Esophagus (tissue), 2 donors: Measurements from ENCODE around the gene CHMP4A. TPM values are rescaled to one million over a fixed set of nuclear protein-coding genes. Genes with fewer than 3 reads are reported as not detected.
A peak's percentile ranks its signal among the peaks of the same experiment; 100 is the strongest.

Experiments used
- H3K27ac ChIP-seq, 2 donors: one replicate each; pipeline ENCODE4 v1.5.1; 2013; ENCODE audit warnings: low read depth in 2 of 2, mild to moderate bottlenecking in 2 of 2, inconsistent platforms in 1 of 2, low read length in 1 of 2, moderate library complexity in 1 of 2
- H3K27me3 ChIP-seq, 2 donors: one replicate each; pipeline ENCODE4 v1.6.1; 2013; ENCODE audit warnings: low read length in 2 of 2, control low read depth in 1 of 2, mild to moderate bottlenecking in 1 of 2; ENCODE audit not compliant: insufficient read depth in 2 of 2, control insufficient read depth in 1 of 2
- H3K36me3 ChIP-seq, 2 donors: one replicate each; pipeline ENCODE4 v1.6.1; 2013; ENCODE audit warnings: low read length in 1 of 2; ENCODE audit not compliant: control insufficient read depth in 2 of 2, insufficient read depth in 2 of 2
- H3K4me1 ChIP-seq, 2 donors: one replicate each; pipeline ENCODE4 v1.6.1; 2013; ENCODE audit warnings: low read length in 1 of 2; ENCODE audit not compliant: control insufficient read depth in 2 of 2, insufficient read depth in 2 of 2
- H3K4me3 ChIP-seq, 2 donors: one replicate each; pipeline ENCODE4 v1.5.1; 2013; ENCODE audit warnings: low read length in 2 of 2, mild to moderate bottlenecking in 2 of 2, low read depth in 1 of 2, moderate library complexity in 1 of 2
- H3K9me3 ChIP-seq, 2 donors: one replicate each; pipeline ENCODE4 v1.6.1; 2013; ENCODE audit warnings: mild to moderate bottlenecking in 2 of 2, low read depth in 1 of 2, low read length in 1 of 2, moderate library complexity in 1 of 2; ENCODE audit not compliant: control insufficient read depth in 2 of 2, insufficient read depth in 1 of 2
- WGBS, 2 donors: extraction: QIAGEN DNeasy Blood & Tissue Kit; methylation state at CpG; one replicate each; pipeline ENCODE4 v1.1.7; 2013; 5-methylcytosine and 5-hydroxymethylcytosine counted together
- polyA plus RNA-seq, 2 donors: library from polyadenylated mRNA; stranded (reverse); fragments of 200-250 nt; gene quantifications; one replicate each; pipeline ENCODE4 v1.2.3, GENCODE V29; 2013
- donor health status: healthy with polysubstance abuse.
- donor health status: Bipolar disorder and iron deficiency.

The CHMP4A gene
- polyA plus RNA-seq, 2 donors, result 37.0 to 65.7 TPM

DNA sequence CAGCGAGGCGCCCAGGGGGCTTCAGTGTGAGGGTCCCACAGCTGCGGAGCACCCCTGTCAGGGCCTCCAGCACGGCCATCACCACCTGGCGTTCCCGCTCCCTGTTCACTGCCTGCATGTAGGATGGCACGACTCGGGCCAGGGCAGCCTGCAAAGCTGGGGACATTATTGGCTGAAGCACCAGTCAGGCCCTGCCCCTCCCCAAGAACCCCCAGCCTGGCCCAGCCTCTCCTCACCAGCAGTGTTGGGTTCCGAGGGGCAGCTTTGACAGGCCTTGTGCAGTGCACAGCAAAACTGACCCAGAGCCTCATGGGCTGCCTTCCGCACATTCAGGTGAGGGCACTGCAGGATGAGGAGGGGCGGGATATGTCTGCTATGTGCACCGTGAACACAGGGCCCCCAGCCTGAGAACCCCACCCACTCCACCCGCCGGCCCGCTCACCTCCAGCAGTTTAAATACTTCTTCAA, 30.2 kb downstream of the CHMP4A start:
- no peaks in the 10 kb centered on the region for H3K27me3 ChIP-seq
- no peak overlapping the region for H3K4me3 ChIP-seq
- H3K36me3 ChIP-seq, result peaks cover 19 to 80% of the 10 kb centered on the region in 2 donors
- 92 to 94% methylated on average over 15 of the region's 15 CpGs for WGBS, 2 donors
- no peak overlapping the region for H3K27ac ChIP-seq
- peaks cover 0 to 10% of the 10 kb centered on the region in 2 donors for H3K4me1 ChIP-seq
- no peaks in the 10 kb centered on the region for H3K9me3 ChIP-seq

DNA sequence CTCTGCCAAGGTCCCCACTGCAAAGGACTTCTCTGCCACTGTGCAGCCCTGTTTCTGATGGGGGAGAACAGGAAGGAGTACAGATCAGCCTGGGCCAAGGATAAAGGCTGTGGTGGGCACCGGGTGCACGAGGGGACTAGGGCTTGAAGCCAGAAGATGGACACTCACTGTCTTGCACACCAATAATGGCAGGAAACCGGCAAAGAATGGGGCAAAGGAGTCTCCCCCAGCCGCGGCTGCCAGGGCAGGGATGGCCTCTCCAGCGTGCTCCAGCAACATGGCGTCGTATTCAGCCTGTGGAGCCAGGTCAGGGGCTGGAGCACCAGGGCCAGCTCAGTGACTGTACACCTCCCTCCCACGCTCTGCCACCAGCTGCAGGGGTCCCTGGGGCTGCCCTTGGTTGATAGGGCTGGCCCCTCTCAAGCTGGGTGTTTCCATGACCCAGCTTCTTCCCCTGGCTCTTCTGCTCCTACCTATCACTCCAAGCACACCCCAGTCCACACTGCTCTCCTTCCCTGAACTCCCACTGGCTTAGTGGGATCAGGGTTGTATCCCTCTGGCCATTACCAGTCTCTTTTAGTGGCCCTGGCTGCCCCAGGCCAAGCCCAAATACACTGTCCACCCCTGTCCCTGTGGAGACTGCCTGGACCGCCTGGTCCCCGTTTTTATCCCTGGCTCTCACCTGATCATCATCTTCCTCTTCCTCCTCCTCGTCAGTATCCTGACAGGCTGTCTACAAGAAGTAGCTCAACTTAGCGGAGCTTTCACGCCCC, 31.0 kb downstream of the CHMP4A start:
- peaks cover 0 to 3% of the 10 kb centered on the region in 2 donors for H3K4me1 ChIP-seq
- no peaks in the 10 kb centered on the region for H3K27me3 ChIP-seq
- whole genome bisulfite sequencing, 2 donors, result 84 to 87% methylated on average over 14 of the region's 14 CpGs
- H3K36me3 ChIP-seq, result peaks cover 22 to 83% of the 10 kb centered on the region in 2 donors
- no peak overlapping the region for H3K4me3 ChIP-seq
- no peaks in the 10 kb centered on the region for H3K9me3 ChIP-seq
- no peak overlapping the region for H3K27ac ChIP-seq

DNA sequence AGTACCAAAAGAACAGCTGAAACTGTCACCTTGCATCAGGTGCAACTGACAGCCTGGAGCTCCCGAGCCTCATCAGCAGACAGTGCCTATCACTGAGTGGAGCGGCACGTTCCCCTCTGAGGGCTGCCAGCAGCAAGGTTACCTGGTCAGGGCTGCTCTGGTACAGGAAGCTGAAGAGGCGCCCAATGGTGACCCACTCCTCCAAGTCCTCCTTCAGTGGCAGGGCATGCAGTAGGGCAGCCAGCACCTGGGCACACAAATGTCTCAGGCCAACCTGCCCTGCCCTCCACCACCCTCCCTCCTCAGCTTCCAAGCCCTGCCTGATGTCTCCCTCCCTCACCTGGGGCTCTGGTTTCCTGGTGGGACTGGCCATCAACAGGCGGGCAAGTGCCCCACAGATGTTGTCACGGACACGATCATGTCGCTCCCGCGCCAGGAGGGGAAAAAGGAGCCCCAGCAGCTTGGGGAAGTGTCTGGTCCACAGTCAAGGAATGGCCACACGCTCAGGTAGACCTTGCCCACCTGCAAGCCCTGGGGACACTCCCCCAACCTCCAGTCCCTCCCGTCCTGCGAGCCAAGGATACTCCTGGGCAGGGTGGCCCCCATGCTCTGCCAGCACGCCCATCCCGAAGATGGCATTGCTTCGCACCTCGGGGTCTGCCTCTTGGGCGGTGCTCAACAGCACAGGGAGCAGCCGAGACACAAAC, 31.8 kb downstream of the CHMP4A start:
- Histone ChIP-seq H3K27me3 (no peaks in the 10 kb centered on the region), H3K4me1 (no peaks in the 10 kb centered on the region), H3K36me3 (peaks cover 21 to 80% of the 10 kb centered on the region in 2 donors), H3K27ac (no peak overlapping the region), H3K4me3 (no peak overlapping the region), H3K9me3 (no peaks in the 10 kb centered on the region)
- WGBS, 2 donors, result 80 to 85% methylated on average over 19 of the region's 19 CpGs

DNA sequence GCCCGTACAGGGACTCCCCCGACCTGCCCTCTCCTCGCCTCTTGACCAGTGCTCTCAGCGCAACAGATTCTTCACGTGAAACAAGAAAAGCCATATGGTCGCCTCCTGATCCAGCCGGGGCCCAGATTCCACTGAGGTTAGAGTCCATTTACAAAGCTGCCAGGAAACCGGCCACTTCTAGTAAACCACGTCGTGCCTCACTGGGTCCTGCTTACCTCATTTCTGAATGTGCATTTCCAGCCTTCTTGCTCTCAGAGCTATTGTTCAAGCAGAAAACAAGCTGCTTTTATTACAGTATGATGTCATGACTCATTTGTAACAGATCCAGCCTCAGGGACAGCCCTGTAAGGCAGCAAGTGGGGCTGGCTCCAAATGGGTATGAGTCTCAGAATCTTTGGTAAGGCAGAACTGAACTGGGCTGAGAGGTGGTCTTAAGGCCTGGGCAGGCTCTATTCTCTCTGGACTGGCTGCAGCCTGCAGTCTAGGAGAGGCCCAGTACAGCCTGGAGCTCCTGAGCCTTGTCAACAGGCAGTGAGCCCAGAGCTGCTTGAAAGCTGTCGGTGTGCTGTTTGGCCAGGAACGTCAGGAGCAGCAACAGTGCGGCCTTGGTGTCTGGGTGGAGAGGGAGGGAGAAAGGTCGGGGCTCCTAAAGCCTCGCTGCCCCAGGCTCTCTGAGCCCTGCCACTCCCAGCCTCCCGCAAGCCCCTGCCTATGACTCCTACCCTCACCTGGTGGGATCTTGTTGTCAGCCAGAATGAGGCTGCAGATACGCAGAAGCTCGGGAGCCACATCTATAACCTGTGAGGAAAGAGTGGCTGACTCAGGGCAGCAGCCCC, 33.1 kb downstream of the CHMP4A start:
- peak overlapping the region; percentile 27 to 43 for H3K27ac ChIP-seq
- H3K36me3 ChIP-seq, result peaks cover 14 to 69% of the 10 kb centered on the region in 2 donors

DNA sequence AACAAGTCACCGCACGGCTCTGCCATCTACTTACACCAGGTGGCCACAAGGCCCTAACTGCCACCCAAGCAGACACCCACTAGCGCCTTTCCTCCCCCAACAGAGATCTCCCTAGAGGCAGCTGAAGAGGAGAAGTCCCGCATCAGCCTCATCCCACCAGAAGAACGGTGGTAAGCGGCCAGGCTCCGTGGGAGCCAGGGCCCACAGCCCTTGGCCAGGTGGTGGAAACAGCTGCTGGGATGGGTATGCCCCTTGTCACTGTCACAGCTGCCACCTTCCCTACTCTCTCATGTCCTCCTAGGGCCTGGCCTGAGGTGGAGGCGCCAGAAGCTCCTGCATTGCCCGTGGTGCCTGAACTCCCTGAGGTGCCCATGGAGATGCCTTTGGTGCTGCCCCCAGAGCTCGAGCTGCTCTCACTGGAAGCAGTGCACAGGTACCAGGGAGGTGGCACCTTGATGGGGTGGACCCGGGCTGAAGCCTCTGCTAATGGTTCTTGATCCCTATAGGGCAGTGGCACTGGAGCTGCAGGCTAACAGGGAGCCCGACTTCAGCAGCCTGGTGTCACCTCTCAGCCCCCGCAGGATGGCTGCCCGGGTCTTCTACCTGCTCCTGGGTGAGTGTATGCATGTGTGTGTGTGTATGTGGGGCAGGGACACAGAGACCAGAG, 33.9 kb downstream of the CHMP4A start:
- peak overlapping the region in 1 of 2 donors; percentile 27 for H3K27ac ChIP-seq
- WGBS, 2 donors, result 84 to 86% methylated on average over 12 to 14 of the region's 14 CpGs

More for the DNA sequence above, 33.1 kb downstream of the CHMP4A start:
- WGBS, 2 donors, result 64 to 65% methylated on average over 18 of the region's 18 CpGs
- Histone ChIP-seq H3K4me3 (no peak overlapping the region), H3K4me1 (no peaks in the 10 kb centered on the region), H3K9me3 (no peaks in the 10 kb centered on the region), H3K27me3 (no peaks in the 10 kb centered on the region)

DNA sequence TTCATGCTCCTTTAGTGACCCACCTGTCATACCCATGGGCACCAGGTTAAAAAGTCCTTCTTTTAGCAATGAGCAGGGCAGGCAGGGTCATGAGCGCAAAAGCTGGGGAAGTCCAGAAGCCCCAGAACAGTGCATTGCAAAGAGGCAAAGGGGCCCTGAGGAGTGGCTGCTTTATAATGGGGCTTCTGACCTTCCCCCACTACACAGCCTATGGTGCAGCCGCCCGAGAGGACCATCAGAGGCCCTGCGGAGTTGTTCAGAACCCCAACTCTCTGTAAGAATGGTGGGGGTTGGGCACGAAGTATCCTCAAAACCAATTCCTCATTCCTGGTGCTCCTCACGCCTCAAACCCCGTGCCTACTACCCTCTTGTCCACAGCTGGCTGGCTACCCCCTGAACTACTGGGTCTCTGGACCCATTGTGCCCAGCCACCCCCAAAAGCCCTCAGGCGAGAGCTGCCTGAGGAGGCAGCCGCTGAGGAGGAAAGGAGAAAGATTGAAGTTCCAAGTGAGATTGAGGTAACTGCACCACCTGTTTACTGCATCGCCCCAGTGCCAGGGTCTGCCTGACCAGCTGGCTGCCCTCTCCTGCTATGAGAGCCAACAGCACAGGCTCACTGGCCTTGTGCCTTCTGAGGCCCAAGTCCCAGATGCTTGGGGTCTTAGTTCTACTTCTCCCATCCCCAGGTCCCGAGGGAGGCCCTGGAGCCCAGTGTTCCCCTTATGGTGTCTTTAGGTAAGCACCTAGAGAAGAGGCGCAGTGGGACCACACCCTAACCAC, 34.7 kb downstream of the CHMP4A start:
- no peak overlapping the region for H3K27ac ChIP-seq
- no peak overlapping the region for H3K4me3 ChIP-seq
- peaks cover 9 to 55% of the 10 kb centered on the region in 2 donors for H3K36me3 ChIP-seq
- no peaks in the 10 kb centered on the region for H3K4me1 ChIP-seq
- no peaks in the 10 kb centered on the region for H3K27me3 ChIP-seq
- WGBS, 2 donors, result 90 to 95% methylated on average over 12 of the region's 12 CpGs
- H3K9me3 ChIP-seq, result no peaks in the 10 kb centered on the region

More for the DNA sequence above, 33.9 kb downstream of the CHMP4A start:
- H3K9me3 ChIP-seq, result no peaks in the 10 kb centered on the region
- no peaks in the 10 kb centered on the region for H3K27me3 ChIP-seq
- H3K4me1 ChIP-seq, result no peaks in the 10 kb centered on the region
- H3K4me3 ChIP-seq, result no peak overlapping the region
- peaks cover 9 to 61% of the 10 kb centered on the region in 2 donors for H3K36me3 ChIP-seq

DNA sequence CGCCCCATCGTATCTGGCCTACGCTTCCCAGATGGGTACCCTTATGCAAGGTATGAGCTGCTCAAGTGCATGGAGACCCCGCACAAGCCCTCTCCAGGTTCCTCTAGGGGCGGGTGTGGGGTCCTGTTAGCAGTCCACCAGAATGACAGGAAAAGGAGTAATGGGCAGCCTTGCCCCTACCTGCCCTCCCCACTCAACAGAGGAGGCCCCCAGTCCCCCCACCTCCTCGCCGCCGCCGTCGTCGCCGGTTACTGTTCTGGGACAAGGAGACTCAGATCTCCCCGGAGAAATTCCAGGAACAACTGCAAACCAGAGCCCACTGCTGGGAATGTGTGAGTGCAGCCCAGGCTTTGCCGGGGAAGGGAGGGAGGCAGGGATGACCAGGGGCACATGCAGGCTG, 35.4 kb downstream of the CHMP4A start:
- no peak overlapping the region for H3K27ac ChIP-seq
- no peak overlapping the region for H3K4me3 ChIP-seq
- no peaks in the 10 kb centered on the region for H3K9me3 ChIP-seq
- no peaks in the 10 kb centered on the region for H3K27me3 ChIP-seq
- 93 to 94% methylated on average over 14 of the region's 14 CpGs for WGBS, 2 donors
- peaks cover 6 to 50% of the 10 kb centered on the region in 2 donors for H3K36me3 ChIP-seq
- no peaks in the 10 kb centered on the region for H3K4me1 ChIP-seq

DNA sequence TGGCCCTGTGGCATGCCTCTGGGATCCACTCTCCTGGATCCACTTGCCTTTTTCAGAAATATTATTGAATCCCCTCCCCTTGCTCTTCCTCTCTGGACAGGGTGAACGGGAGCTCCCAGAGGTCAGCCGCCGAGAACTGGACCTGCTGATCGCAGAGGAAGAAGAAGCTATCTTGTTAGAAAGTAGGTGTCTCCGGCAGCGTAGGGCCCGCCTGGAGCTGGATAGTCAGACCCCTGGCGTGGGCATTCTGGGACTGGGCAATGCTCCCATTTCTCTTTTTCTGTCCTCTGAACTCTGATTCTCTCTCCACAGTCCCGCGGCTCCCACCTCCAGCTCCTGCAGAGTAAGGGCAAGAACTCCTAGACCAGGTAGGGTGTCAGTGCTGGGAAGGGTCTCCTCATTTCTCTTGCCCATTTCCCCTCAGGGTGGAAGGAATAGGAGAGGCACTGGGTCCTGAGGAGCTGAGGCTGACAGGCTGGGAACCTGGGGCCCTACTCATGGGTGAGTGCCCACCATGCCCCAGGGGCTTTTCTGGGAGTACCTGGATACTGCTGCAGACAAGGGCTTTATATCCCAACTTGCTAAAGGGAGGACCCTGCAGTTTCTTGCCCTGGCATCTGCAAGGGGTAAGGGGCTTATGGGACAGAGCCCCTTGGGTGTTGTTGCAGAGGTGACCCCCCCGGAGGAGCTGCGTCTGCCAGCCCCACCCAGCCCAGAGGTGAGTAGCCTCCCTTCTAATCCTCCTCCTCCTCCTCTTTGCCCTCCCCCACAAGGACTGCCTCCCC, 36.1 kb downstream of the CHMP4A start:
- H3K36me3 ChIP-seq, result peaks cover 6 to 44% of the 10 kb centered on the region in 2 donors
- 83 to 86% methylated on average over 12 of the region's 12 CpGs for WGBS, 2 donors

More for the DNA sequence above, 36.1 kb downstream of the CHMP4A start:
- Histone ChIP-seq H3K4me1 (no peaks in the 10 kb centered on the region), H3K27ac (no peak overlapping the region), H3K9me3 (no peaks in the 10 kb centered on the region), H3K4me3 (no peak overlapping the region), H3K27me3 (no peaks in the 10 kb centered on the region)
